CD4-positive, alpha-beta T cell treated with Interleukin-21 for 1 hour (primary cell): Measurements from ENCODE around the gene WDFY2.

ENCODE experiments used
- DNase-seq: peaks from one replicate; pipeline ENCODE4 v3.0.0-alpha.2; 2020

Gene WDFY2

DNA sequence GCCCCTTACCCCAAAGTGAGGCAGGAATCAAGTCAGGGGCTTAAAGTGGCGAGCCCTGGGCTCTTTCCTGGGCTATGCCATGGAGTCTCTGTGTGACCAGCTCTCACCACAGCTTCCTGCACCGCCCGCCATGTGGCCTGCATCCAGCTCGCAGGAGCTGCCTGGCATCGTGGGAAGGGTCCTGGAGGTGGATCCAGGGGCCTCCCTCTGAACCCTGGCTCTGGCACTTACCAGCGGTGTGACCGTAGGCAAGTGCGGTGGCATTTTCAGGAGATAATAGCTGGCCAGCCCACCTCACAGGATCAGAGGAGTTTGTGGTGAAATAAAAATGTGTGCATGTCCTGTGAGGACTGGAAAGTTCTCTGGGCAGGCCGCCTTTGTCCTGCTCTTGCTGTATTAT, 193.7 kb downstream of the WDFY2 start:
- DNase-seq = no peak

DNA sequence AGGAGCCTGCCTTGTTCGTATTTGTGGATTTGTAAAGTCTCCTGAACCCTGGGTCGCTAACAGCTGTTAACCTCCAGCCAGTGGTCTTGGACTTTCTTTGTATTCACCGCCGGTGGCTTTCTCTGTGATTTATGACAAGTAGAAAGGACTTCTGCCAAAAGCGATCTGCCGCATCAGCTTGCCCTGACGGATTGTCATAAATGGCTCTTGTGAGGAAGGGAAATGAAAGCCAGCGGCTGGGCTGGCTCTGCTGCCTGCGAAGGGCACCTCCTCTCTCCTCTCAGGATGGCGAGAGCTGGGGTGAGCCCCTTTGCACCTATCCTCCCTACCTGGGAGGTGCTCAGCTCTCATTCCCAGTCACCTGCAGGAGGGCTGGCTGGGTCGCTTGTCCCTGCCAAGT, 194.1 kb downstream of the WDFY2 start:
- no peak for DNase-seq

DNA sequence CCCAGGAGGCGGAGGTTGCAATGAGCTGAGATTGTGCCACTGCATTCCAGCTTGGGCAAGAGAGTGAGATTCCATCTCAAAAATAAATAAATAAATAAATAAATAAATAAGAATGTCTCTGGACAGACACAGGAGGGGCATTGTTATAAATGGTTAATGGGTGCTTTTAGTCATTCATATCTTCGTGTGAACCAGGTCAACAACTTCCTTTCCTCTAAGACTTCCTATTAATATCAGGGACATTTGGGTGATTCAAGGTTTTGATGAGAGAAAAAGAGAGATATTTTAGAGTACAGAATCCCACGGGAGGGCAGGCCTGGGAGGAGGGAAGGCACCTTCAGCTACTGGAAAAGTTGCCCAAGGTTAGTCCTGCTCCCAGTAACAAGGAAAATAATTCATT, 195.8 kb downstream of the WDFY2 start:
- no peak for DNase-seq

DNA sequence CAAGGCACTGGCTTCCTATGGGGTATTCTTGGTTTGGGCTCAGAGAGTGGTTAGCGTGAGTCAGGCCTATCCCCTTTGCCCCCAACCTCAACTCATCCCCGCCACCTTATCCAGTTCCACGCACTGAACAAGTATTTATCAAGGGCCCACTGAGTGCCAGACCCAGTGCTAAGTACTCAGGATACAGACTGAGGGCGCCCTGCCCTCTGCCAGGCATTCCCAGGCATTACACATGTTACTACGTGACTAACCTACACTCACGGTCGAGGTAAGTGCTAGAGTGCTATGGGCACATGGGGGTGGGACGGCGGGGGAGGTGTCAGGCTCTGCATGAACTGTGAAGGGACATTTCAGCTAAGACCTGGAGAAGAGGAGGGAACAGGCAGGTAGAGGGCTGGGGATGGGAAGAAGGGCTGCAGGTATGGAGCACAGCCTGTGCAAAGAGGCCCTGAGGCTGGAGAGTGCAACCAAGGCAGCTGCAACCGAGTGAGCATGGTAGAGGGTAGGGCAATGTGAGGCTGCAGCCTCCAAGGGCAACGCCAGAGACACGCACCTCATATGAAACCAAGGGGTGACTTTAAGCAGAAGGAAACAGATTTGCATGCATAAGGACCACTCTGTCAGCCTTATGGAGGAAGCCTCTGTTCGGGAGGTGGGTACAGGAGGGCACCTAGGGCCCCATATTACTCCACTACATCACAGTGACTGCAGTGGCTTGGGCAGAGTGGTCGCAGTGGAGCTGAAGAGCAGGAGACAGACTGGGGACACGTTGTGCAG, 197.2 kb downstream of the WDFY2 start:
- no peak for DNase-seq

DNA sequence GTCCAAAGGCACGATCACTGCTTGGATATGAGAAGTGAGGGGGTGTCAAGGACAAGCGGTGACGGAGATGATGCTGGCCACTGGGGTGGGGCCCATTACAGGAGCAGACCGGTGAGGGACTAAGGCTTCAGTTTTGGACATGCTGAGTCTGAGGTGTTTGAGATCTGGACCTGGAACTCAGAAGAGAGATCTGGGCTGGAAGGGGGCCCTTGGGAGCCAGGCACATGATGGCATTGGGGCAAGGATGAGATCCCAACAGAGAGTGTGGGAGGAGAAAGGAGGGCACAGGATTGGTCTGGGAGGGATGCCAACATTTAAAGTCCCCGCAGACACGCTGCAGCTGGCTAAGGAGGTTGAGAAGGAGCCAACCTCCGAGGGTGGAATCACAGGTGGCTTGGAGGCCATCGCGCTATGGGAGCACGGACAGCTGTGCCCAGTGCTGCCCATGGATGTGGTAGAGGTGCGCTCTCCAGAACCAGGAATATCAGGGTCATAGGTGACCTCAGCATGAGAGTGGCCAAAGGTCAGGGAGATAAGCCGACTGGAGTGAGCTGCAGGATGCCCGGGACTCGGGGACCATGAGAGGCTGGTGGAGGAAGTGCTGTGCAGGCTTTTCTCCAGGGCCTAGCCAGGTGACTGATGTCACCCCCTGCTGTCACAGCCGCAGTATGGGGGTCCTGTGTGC, 197.9 kb downstream of the WDFY2 start:
- no peak for DNase-seq

DNA sequence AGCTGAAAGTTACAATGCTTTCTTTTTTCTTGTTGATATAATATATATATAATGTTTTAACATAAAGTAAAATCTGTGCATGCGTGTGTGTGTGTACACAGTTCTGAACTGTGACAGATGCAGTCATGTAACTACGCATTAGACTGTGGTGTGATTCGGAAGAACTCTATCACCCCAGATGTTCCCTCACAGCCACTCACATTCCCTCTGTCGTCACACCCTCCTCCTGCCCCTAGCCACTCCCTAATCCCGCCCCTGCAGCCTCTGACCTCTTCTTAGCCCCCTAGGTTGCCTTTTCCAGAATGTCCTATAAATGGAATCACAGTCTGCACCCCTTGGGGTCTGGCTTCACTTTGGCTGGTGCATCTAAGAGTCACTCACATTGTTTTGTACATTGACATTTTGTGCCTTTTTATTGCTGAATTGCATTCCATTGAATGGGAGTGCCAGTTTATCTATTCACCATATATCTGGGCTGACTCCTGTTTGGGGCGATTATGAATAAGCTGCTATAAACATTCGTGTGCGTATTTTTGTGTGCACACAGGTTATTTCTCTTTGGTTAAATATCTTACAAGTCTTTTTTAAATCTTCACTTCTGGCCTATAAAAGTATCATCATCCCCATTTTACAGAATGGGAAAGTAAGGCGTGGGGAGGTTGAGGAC, 199.3 kb downstream of the WDFY2 start:
- no peak for DNase-seq

DNA sequence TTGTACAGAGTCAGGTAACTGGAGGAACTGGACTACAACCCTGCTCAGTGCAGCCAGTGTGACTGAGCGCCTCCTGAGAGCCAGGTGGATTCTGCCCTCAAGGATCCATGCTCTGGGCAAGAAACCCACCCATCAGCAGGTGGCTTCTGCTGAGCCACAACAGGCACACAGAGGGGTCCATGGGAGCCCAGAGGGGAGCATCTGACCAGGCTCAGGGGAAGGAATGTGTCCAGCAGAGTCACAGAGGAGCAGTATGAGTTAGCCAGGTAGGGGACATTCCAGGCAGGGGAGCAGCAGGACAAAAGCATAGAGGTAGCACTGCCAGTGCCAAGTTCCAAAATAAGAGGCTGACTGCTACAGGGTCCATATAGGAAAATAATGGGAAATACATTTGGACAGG, 199.8 kb downstream of the WDFY2 start:
- DNase-seq = no peak

DNA sequence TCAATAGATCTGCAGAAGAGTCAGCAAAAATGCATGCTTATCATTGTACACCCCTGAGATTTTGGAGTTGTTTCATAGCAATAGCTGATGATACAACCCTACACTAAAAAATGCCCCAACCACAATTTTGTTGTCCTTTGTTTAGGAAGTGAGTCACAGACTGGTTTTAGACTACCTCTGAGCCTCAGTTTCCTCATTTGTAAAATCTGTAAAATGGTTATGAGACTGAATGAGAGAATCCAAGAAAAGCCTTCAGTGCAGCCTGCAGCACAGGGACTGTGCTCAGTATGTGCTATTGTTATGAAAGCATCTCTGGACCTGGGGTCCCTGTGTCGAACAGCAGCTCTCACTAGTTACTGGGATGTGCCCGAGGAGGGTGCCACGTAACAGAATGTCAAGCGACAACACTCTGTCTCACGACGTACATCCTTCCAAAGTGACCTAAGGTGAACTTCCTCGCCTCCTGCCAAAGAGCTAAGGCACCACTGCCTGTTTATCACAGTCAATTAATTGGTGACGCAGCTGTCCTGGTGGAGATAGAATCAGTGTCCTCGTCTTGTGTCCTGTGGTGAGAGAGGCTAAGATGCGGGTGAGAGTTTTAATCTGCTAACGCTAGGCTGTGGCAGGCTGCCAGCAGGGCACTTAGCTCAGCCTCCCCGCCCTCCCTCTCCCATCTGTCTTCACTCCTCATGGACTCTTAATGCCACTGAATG, 201.6 kb downstream of the WDFY2 start:
- DNase-seq = no peak

DNA sequence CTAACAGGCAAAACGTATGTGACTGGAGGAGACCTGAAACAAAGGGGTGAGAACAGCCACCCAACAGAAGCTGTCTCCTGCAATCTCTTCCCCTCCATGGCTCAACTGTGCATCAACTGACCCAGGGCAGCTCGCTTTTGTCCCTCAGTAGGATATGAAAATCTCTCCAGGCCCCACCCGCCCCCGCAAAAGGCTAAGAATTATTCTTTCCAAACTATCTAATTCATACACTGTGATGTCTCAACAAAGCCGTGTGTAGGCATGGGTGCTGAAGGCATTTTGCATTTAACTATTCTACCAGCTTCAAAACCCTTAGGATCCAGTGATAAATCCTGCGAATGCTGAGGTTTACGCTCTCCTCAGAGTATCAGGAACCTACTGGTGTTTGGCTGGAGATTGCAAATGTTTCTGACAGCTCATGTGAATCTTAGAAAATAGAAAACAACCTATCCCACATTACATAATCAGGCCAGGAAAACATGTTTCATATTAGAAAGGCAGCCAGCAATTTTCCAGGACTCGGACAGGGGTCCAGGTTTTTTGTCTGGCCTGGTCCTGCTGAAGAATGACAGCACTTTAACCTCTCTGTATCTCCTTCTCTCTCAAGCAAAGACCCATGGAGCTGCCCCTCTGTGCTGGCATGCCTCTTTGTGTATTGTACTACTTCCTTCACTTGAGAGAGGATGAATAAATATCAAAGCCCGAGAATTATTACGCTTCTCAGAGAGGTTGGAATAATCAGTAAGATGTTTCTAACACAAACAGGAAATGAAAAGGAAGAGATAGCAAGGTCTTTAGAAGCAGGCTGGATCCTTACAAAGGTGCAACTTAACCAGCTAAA, 202.4 kb downstream of the WDFY2 start:
- DNase-seq = no peak

DNA sequence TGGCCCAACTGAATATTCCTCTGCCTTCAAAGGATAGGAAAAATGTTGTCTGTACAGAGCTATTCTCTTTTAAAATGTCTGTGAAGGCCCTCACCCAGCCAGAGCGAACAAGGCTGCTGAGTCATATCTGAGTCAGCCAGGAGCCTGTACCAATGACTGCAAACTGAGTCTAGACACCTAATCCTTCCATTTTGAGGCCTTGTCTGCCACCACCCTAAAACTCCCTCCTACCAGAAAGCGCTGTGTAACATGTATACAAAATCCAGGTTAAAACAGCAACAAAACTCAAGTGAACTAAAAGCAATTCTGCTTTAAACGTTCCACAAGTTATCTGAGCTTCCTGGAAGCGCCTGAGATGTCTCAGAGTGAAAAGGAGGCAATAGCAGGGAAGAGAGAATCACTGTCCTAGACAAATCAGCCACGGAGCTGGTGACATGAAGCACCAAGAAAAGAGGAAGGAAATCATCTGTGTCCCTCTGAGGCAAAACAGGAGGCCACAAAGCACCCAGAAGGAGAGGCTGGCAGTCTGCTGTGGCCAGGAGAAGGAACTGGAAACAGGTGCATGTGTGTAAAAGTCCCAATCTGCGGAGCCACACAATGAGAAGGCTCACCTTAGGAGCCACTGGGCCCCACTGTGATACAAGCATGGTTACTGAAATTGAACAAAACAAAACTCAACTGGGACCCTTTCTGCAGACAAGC, 209.5 kb downstream of the WDFY2 start:
- peak; percentile 21 for DNase-seq

DNA sequence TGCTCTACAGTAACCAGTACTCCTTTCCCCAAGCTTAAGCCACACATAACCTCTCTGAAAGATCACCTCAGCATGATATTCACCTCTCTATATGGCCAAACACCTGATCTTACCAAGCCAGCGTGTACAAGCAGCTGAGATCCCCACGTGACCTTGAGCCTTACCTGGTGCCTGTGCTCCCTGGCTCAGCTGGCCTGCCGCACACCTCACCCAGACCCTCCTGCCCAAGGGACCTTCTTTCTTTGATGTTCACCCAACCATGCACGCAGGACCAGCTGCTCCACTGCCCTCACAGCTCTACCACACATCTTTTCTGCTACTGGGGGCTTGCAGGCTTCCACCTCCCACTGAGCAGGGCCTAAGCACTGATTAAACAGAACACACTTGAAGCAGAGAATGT, 210.7 kb downstream of the WDFY2 start:
- no peak for DNase-seq

DNA sequence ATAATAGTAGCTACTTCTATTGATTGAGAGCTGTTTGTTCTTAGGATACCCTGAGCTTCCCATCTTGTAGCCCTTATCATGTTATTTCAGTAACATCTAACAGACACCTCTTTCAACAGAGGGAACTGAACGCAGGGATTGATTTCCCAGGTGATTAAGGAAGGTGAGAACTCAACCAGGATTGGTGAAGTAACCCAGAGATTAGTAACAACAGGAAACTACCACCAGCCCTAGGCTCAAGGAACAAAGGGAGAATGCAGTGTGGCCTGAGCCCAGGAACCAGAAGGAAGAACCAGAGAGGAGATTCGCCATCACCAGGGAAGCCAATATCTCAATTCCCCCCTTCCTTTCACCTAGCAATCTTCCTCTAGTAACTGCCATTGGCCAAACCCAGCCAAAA, 211.2 kb downstream of the WDFY2 start:
- DNase-seq = no peak

DNA sequence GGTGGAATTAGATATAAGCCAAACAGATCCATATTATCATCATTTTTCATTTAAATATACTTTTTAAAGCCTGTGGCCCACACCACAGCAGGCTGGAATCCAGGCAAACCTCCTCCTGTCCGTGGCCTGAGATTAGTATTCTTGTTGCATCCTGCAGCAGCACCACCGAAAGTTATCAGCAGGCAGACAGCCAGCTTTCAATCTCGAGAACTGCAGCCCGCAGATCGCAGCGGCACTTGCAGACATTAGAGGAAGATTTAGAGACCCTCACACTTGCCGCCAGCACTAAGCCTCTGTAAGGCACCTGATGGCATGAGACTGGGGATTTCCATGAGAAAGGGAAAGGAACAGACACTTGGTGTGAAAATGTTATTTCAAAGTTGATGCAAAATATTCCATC, 212.3 kb downstream of the WDFY2 start:
- DNase-seq = no peak

DNA sequence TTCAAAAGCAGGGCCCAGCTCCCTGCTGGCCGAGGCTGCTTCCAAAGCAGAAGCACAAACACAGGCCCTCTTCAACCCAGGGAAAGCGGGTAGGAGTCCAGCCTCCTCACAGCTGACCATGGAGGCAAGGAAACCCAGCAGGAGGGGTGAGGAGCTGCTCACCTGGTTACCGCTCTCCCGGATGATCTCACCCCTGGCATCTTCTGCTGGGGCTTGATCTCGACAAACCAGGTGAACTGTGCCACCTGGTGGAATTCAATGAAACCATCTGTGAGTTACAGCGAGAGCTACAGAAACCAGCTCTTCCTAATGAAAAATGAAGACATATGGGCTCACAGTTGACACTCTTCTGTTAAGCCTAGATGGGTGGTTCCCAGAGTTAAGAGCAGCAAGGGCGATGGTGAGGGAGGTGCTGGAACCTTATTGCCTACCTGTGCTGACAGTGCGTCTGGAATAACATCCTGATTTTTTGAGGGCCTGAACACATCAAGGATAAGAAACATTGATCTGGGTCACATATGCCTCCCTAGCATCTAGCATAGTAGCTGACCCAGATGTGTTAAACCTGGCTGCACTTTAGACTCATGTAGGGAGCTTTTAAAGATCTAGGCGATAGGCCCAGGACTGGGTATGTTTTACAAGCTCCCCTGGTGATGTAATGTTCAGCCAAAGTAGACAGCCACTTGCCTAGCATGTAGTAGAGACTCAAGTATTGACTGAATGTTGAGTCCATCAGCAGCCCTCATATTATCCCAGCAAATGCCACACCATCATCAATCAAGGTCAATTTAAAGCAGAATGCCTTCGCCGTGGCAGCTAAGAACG, 213.6 kb downstream of the WDFY2 start:
- peak; percentile 79 for DNase-seq

DNA sequence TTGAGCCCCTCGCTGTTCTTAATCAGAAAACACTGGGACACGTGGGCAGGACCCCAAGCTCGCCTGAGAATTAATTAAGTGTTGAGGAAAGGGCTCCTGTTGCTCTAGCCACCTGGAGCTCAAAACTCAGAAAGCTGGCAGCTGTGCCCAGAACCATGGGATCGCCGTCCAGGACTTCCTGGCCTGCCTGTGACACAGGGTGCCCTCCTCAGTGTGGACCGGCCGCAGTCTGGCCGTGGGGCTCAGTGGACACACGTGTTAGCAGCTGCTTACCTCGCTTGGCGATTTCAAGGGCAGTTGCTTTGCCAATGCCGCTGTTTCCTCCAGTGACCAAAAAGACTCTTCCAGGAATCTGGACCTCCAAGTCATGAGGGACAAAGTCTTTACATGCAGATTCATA, 215.0 kb downstream of the WDFY2 start:
- no peak for DNase-seq

DNA sequence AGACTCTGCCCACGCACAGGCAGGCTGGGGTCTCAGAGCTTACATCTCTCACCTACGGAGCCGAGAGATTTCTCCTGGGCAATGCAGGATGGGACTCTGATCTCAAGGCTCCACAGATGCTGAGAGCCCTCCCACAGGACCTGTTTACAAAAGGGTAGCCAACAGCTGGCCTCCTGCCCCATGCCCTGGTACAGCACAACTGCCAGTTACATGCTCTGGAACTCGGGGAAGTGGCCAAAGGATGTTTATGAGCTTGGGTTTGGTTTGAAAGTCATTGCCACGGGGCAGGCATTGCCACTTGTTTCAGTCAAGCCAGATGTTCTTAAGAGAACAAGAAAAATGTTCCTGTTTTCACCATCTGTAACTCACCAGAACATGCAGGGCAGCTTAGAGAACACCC, 216.2 kb downstream of the WDFY2 start:
- no peak for DNase-seq

DNA sequence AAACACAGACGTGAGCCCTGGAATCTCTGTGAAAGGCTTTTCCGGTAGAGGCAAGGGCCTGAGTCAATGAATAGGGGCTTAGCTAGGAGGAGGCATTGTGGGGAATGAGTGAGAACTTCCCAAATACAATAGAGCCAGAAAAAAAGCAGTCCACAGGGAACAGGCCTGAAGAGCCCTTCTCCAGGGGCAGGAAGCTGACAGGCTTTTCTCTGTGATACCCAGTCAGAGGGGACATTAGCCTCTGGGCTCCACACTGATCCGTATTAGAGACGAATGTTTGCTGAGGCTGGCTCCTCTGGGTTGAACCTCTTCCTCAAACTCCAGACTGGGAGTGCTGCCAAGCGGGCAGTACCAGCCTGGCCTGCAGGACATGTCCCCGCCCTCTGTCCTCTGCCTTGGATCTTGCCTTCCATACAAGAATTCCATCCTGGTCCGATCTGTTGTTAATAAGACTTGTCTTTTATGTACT, 217.4 kb downstream of the WDFY2 start:
- DNase-seq = no peak

DNA sequence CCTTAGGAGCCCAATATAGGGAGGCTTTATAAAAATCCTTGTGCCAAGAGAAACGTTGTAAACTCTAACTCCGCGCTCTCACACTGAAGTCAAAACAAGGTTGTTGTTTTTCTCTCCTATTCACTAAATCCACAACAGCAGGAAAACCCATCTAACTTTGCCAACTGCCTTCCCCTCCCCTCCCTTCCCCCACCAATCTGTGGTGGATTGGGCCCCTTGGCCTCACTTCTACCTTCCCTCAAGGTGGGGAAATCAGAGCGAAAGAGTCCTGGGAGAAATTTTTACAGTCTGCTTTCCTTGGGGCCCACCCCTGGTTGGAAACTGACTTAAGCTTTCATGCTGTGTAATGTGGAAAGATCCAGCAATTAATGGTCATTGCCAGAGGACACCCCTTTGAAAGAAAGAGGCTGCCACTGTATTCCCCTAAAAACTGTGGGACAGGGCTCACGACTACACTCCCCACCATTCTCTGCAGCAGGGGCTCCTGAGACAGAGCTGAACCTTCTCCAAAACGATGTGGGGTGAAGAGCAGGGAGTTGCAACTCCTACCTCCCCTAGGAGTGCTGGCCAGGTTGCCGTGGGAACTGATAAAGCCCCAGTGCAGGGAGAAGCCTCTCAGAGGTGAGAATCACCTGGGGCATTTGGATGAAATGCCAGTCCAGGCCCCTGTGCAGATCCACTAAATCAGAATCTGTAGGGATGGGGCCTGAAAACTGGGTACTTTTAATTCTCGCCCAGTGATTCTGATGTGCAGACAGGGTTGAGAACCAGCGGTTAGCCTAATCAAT, 218.6 kb downstream of the WDFY2 start:
- DNase-seq = peak; percentile 34

DNA sequence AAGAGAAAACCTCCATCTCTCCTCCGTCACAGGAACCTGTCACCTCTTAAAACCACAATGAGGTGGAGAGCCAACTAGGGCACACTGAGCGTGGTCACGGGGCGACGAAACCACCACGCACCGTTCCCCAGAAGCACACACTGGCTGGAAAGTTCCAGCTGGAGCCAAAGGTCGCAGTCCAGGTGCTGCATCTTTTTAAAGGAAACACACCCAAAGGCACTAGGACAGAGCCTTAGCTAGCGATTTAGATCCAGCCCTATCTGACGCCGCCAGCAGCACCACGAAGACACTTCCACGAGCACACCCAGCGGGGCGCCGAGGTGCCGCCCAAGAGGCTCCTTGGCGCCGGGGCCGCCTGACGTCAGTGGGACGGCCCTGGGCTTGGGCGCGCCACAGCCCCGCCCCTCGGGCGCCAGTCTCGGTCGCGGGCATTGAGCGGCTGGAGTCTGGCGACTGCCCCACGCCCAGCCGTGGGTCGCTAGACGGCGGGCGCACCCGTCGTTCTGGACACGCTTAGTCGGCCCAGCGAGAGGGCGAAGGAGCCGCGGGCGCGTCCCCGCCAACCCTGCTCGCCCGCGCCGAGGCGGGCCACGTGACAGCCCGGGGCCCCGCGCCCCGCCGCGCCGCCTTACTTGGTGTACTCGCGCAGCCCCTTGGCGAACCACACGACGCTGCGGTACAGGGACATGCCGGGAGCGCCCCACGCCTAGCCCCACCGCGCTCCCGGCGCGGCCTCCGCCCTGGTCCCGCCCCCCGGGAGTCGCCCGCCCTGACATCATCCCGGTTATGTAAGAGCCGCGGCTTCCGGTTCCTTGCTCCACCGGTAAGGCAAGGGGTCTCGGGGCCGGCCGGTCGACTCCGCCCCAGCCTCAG, 219.4 kb downstream of the WDFY2 start, which contains the start of gene DHRS12:
TSS of gene DHRS12 (minus strand) at position 742 of the 873 bp plus-strand sequence. CDS start 4,504 bp downstream, outside the sequence.
- DNase-seq = peak; percentile 93
